Mucosa of rectum (tissue), 2 donors: ENCODE measurements around the gene TM7SF2.
A peak's percentile ranks its signal among the peaks of the same experiment; 100 is the strongest.

Experiments used
- H3K27ac ChIP-seq, 2 donors: one replicate each; pipeline ENCODE4 v1.7.0; 2013; ENCODE audit warnings: inconsistent platforms in 2 of 2, low read depth in 2 of 2, low read length in 2 of 2
- H3K27me3 ChIP-seq, 2 donors: one replicate each; pipeline ENCODE4 v1.7.0; 2013; ENCODE audit warnings: low read length in 2 of 2; ENCODE audit not compliant: control insufficient read depth in 2 of 2, insufficient read depth in 2 of 2
- H3K36me3 ChIP-seq, 2 donors: one replicate each; pipeline ENCODE4 v1.7.0; 2013; ENCODE audit warnings: low read length in 2 of 2; ENCODE audit not compliant: control insufficient read depth in 2 of 2, insufficient read depth in 2 of 2
- H3K4me1 ChIP-seq, 2 donors: one replicate each; pipeline ENCODE4 v1.7.0; 2013; ENCODE audit warnings: low read length in 2 of 2, mild to moderate bottlenecking in 1 of 2; ENCODE audit not compliant: control insufficient read depth in 2 of 2, insufficient read depth in 2 of 2
- H3K4me3 ChIP-seq, 2 donors: one replicate each; pipeline ENCODE4 v1.7.0; 2013; ENCODE audit warnings: low read length in 2 of 2
- H3K9ac ChIP-seq, 2 donors: one replicate each; pipeline ENCODE4 v1.7.0; 2013; ENCODE audit warnings: low read length in 2 of 2, low read depth in 1 of 2, mild to moderate bottlenecking in 1 of 2
- H3K9me3 ChIP-seq, 2 donors: one replicate each; pipeline ENCODE4 v1.7.0; 2013; ENCODE audit warnings: low read length in 2 of 2; ENCODE audit not compliant: control insufficient read depth in 2 of 2
- donor health status: healthy.
- donor health status: Normal muscosa, but diverticular disease.

The TM7SF2 gene

DNA sequence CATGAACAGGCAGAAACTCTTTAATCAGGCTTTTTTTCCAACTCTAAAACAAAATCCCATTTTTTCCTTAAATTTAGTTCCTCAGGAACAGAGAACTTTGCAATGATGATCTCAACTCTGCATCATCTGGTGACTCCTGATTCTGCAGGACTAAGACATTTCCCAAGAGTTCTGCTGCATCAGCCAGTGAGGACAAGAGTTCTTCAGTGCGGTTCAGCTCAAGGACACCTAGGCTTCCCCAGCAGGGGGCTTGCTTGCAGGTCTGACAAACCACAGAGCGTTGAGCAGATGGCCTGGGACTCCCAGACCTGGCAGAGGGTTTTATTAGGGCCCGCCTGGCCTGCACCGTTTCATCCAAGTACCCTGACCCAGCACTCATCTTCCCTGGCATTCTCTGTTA, 34.2 kb upstream of the TM7SF2 start:
- Histone ChIP-seq H3K27me3 (no peaks in the 10 kb centered on the region), H3K27ac (no peak overlapping the region), H3K4me1 (peaks cover 3 to 6% of the 10 kb centered on the region in 2 donors), H3K9me3 (no peaks in the 10 kb centered on the region), H3K4me3 (no peak overlapping the region), H3K36me3 (no peaks in the 10 kb centered on the region), H3K9ac (no peak overlapping the region)

GRCh38 chr11:65078151-65078550, 33.5 kb upstream of the TM7SF2 start:
- Histone ChIP-seq H3K27me3 (no peaks in the 10 kb centered on the region), H3K27ac (no peak overlapping the region), H3K9me3 (no peaks in the 10 kb centered on the region), H3K36me3 (no peaks in the 10 kb centered on the region), H3K4me1 (peaks cover 6% of the 10 kb centered on the region in 2 donors), H3K9ac (peak overlapping the region in 1 of 2 donors; percentile 26), H3K4me3 (no peak overlapping the region)

GRCh38 chr11:65078786-65079342, 32.8 kb upstream of the TM7SF2 start:
- Histone ChIP-seq H3K9me3 (no peaks in the 10 kb centered on the region), H3K36me3 (no peaks in the 10 kb centered on the region), H3K4me1 (peaks cover 12% of the 10 kb centered on the region in 2 donors), H3K27ac (no peak overlapping the region), H3K27me3 (no peaks in the 10 kb centered on the region), H3K4me3 (no peak overlapping the region), H3K9ac (no peak overlapping the region)

DNA sequence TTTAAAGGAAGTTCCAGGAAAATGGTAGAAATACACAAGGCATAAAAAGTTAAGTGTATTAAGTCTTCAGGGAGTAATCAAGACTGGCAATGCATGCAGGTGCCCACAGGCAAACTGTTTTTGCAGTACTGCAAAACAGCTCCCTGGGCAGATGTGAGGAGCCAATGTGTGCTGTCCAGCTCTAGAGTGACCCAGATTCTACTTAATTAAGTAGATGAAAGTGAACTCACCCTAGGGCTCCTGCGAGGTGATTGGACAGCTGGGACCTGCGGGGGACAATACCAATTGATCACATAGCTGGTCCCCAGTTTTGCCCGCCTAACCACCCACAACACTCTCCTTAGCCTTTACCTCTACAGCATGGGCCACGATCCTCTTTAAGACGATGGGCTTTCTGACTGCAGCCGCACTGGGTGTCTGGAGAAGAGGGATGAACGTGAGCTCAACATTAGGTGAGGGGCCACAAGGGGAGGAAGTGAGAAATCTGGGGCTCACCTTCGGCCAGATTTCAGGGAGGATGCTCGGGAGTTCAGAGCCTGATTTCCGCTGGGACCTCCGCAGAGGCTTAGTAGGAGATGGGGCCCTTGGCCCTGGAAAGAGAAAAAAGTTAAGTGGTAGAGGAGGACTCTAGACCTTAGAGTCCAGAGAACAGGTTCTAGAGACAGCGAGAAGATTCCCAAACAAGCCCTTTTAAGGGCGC, 28.4 kb upstream of the TM7SF2 start:
- peak overlapping the region; percentile 70 to 97 for H3K4me3 ChIP-seq

GRCh38 chr11:65083834-65084597, 27.7 kb upstream of the TM7SF2 start, which contains the start of the genes CDCA5 and ZFPL1:
Gene CDCA5 (minus strand): TSS chr11:65084040. CDS start chr11:65083978, 62 bp downstream.
Gene ZFPL1 (plus strand): TSS chr11:65084222. CDS start chr11:65084699, 477 bp downstream.
- Histone ChIP-seq H3K9me3 (no peaks in the 10 kb centered on the region), H3K9ac (peak within 1 kb of the TSS; percentile 75 to 96), H3K4me1 (peaks cover 13 to 21% of the 10 kb centered on the region in 2 donors), H3K4me3 (peak within 1 kb of the TSS; percentile 70 to 97), H3K27ac (peak within 1 kb of the TSS; percentile 89 to 96), H3K27me3 (no peaks in the 10 kb centered on the region), H3K36me3 (peaks cover 31 to 40% of the 10 kb centered on the region in 2 donors)

More for the DNA sequence above, 28.4 kb upstream of the TM7SF2 start:
- H3K9me3 ChIP-seq: no peaks in the 10 kb centered on the region
- H3K36me3 ChIP-seq: peaks cover 24 to 34% of the 10 kb centered on the region in 2 donors
- peak overlapping the region; percentile 56 to 75 for H3K9ac ChIP-seq
- no peaks in the 10 kb centered on the region for H3K27me3 ChIP-seq
- peaks cover 15 to 24% of the 10 kb centered on the region in 2 donors for H3K4me1 ChIP-seq
- peak overlapping the region in 1 of 2 donors; percentile 96 for H3K27ac ChIP-seq

- H3K27me3 ChIP-seq: no peaks in the 10 kb centered on the region
- peak overlapping the region; percentile 89 to 96 for H3K27ac ChIP-seq
- H3K4me1 ChIP-seq: peaks cover 13 to 21% of the 10 kb centered on the region in 2 donors
- peaks cover 38 to 47% of the 10 kb centered on the region in 2 donors for H3K36me3 ChIP-seq
- H3K9me3 ChIP-seq: no peaks in the 10 kb centered on the region
- peak overlapping the region; percentile 70 to 97 for H3K4me3 ChIP-seq
- H3K9ac ChIP-seq: peak overlapping the region; percentile 75 to 96
Measured at GRCh38 chr11:65084598-65085375, 26.9 kb upstream of the TM7SF2 start.

DNA sequence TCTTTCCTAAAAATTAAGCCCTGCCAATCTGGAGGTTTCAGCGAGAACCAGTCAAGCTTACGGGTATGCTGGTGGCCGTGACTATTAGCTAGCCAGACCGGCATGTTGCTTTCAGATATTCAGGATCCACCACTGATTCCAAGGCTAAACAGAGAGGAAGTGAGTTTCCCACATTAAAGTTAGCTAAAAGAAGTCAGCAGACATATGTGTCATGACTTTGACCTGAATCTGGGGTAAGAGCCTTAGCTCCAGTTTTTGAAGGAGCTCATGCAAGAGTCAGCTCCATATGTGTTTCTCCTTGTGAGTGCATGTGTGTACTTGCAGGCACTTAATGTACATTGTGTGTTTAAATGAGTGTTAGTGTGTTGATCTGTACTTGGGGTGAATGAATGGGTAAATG, 26.2 kb upstream of the TM7SF2 start:
- peaks cover 38 to 47% of the 10 kb centered on the region in 2 donors for H3K36me3 ChIP-seq
- no peak overlapping the region for H3K27ac ChIP-seq
- H3K9ac ChIP-seq: no peak overlapping the region
- no peaks in the 10 kb centered on the region for H3K9me3 ChIP-seq
- peaks cover 13 to 21% of the 10 kb centered on the region in 2 donors for H3K4me1 ChIP-seq
- no peaks in the 10 kb centered on the region for H3K27me3 ChIP-seq
- H3K4me3 ChIP-seq: no peak overlapping the region

- Histone ChIP-seq H3K27me3 (no peaks in the 10 kb centered on the region), H3K4me3 (no peak overlapping the region), H3K4me1 (peaks cover 13 to 21% of the 10 kb centered on the region in 2 donors), H3K9ac (no peak overlapping the region), H3K9me3 (no peaks in the 10 kb centered on the region), H3K36me3 (peaks cover 38 to 47% of the 10 kb centered on the region in 2 donors), H3K27ac (no peak overlapping the region)
Measured at GRCh38 chr11:65086809-65087208, 24.9 kb upstream of the TM7SF2 start.

GRCh38 chr11:65087216-65087615, 24.5 kb upstream of the TM7SF2 start:
- Histone ChIP-seq H3K9ac (no peak overlapping the region), H3K36me3 (peaks cover 38 to 47% of the 10 kb centered on the region in 2 donors), H3K9me3 (no peaks in the 10 kb centered on the region), H3K27ac (no peak overlapping the region), H3K27me3 (no peaks in the 10 kb centered on the region), H3K4me1 (peaks cover 13 to 21% of the 10 kb centered on the region in 2 donors), H3K4me3 (no peak overlapping the region)
